ENCODE data around the gene ERCC6L2. TPM values are rescaled to one million over a fixed set of nuclear protein-coding genes. Genes with fewer than 3 reads are reported as not detected.

ERCC6L2 gene
- total and polyA plus RNA-seq, 2 of the 4 experiments (the other 2 are of a cell fraction): 13.0 to 67.6 TPM

GRCh38 chr9:95970317-95970716, 94.8 kb downstream of the ERCC6L2 start:
- DNase-seq: no peak
- in situ Hi-C loops (cut with MboI; ENCODE audit: low sequenced_read_pairs): no loop called here
- H3K23ac ChIP-seq (ENCODE audit: low read depth, low read length): no peak overlapping the region
- H3K4me3 ChIP-seq (ENCODE audit: insufficient read depth, low read depth, low read length): no peak overlapping the region
- no peak overlapping the region for H4K91ac ChIP-seq (ENCODE audit: insufficient read depth, low read depth, low read length)
- H3K9ac ChIP-seq (ENCODE audit: low read depth, low read length): no peak overlapping the region
- H3K9me3 ChIP-seq (ENCODE audit: control insufficient read depth, insufficient read depth, low read length): no peaks in the 10 kb centered on the region
- H4K5ac ChIP-seq (ENCODE audit: low read depth, low read length): no peak overlapping the region
- TF ChIP-seq MAFK (IDR thresholded peaks at IDR 0.05; ENCODE audit: low read depth, low read length): no peak
- TF ChIP-seq RFX5 (IDR thresholded peaks at IDR 0.05; ENCODE audit: low read depth, low read length): no peak
- no peak for TF ChIP-seq BHLHE40 (IDR thresholded peaks at IDR 0.05; ENCODE audit: low read depth, low read length)
- no peak for TF ChIP-seq NFE2L2 (IDR thresholded peaks at IDR 0.05; ENCODE audit: low read depth, low read length)
- TF ChIP-seq, protein P1, sequence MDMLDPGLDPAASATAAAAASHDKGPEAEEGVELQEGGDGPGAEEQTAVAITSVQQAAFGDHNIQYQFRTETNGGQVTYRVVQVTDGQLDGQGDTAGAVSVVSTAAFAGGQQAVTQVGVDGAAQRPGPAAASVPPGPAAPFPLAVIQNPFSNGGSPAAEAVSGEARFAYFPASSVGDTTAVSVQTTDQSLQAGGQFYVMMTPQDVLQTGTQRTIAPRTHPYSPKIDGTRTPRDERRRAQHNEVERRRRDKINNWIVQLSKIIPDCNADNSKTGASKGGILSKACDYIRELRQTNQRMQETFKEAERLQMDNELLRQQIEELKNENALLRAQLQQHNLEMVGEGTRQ (IDR thresholded peaks at IDR 0.05; ENCODE audit: low read depth, low read length): no peak
- TF ChIP-seq RCOR1 (IDR thresholded peaks at IDR 0.05; ENCODE audit: insufficient replicate concordance, low read length): no peak
- no peak for TF ChIP-seq MAZ (IDR thresholded peaks at IDR 0.05; ENCODE audit: borderline replicate concordance, low read depth, low read length)
- no peak for TF ChIP-seq MXI1 (IDR thresholded peaks at IDR 0.05; ENCODE audit: borderline replicate concordance, low read depth, low read length)
- no peak for TF ChIP-seq FOS (IDR thresholded peaks at IDR 0.05; ENCODE audit: low read depth, low read length)
- no peak for TF ChIP-seq CEBPB (IDR thresholded peaks at IDR 0.05; ENCODE audit: low read depth, low read length)
- no peak for TF ChIP-seq RAD21 (IDR thresholded peaks at IDR 0.05; ENCODE audit: low read length)
- TF ChIP-seq POLR2A (IDR thresholded peaks at IDR 0.05; ENCODE audit: low read depth, low read length): no peak
- no peak overlapping the region for H4K8ac ChIP-seq (ENCODE audit: low read depth in 2 of 2, low read length in 2 of 2)
- no peak overlapping the region for H3K4ac ChIP-seq (ENCODE audit: low read depth, low read length)
- H3K9me1 ChIP-seq (ENCODE audit: insufficient read depth, low read length): no peaks in the 10 kb centered on the region
- intact Hi-C loops (cut with micrococcal nuclease): no loop called here
- no peak overlapping the region for H2AFZ ChIP-seq (replicated peaks; ENCODE audit: low read length, poor library complexity)
- H2AK9ac ChIP-seq (replicated peaks; ENCODE audit: low read depth, low read length, poor library complexity): no peak overlapping the region
- H4K20me1 ChIP-seq (ENCODE audit: insufficient read depth, low read length): no peaks in the 10 kb centered on the region
- no peak overlapping the region for H2BK15ac ChIP-seq (ENCODE audit: low read depth, low read length)
- H3K56ac ChIP-seq (ENCODE audit: extremely low read depth, insufficient read depth, low read length): no peak overlapping the region
- H3K27me3 ChIP-seq (ENCODE audit: control insufficient read depth, insufficient read depth, low read length): no peaks in the 10 kb centered on the region
- H2BK20ac ChIP-seq (ENCODE audit: low read depth, low read length): no peak overlapping the region
- no peak overlapping the region for H2BK120ac ChIP-seq (ENCODE audit: low read depth, low read length)
- H3K4me1 ChIP-seq (ENCODE audit: control insufficient read depth, insufficient read depth, low read length): no peaks in the 10 kb centered on the region
- no peak overlapping the region for H2AK5ac ChIP-seq (ENCODE audit: low read depth, low read length)
- H3K27ac ChIP-seq (ENCODE audit: insufficient read depth, low read length): no peak overlapping the region
- POLR2A ChIA-PET (ENCODE audit: unreplicated experiment): interaction anchor here (0.7 kb wide), 1 partner anchor 651 kb away, joined by 3 read pairs; no protein-coding TSS in a partner anchor
- no peak overlapping the region for H3K4me2 ChIP-seq (ENCODE audit: low read depth, low read length)
- H3K18ac ChIP-seq (ENCODE audit: low read depth, low read length): no peak overlapping the region
- no peak overlapping the region for H2BK5ac ChIP-seq (ENCODE audit: low read depth, low read length, poor library complexity, severe bottlenecking)
- H3K36me3 ChIP-seq (ENCODE audit: control insufficient read depth, insufficient read depth, low read length): peaks cover 12% of the 10 kb centered on the region
- no peak overlapping the region for H3K14ac ChIP-seq (replicated peaks; ENCODE audit: low read depth, low read length)
- CTCF ChIA-PET: interaction anchor here (0.7 kb wide), 1 partner anchor 348 kb away, joined by 6 read pairs; no protein-coding TSS in a partner anchor
- peak; percentile 59 for ATAC-seq (ENCODE audit: low read depth)
- no TSS peak for BruUV-seq (replicated peaks)
- no peaks in the 10 kb centered on the region for H3K79me1 ChIP-seq (ENCODE audit: low read depth in 1 of 2, low read length in 2 of 2)
- dilution Hi-C loops (cut with HindIII; ENCODE audit: low sequenced_read_pairs, unreplicated experiment): no loop called here
